ENCODE data around the gene WNT11.

DNA sequence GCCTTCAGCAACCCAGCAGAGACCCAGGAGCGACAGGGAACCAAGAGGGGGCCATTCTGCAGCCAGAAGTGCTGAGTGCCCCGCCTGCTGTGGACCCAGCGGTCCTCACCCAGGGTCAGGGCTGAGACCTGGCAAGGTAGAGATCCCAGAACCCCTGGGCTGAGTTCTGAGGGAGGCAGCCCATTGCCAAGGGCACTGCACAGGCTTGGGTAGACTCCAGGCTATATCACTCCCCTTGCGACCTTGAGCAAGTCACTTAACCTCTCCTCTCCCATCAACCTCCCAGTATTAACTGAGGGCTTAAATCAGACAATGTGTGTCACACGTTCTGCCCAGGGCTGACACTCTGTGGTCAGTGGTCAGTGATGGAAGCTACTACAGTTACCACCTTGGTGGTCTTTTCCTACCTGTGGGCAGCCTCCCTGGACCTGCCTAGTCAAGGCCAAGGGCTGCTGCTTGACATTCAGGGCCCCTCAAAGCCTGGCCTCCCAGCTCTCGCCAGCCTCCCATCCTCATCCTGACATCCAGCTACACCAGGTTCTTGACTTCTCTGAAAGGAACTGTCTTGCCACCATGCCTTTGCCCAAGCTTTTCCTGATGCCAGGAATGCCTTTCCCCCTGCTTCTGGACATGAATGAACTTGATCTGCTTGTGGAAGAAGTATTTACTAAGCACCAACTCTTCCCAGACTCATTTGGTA, 8.2 kb downstream of the WNT11 start:
- TF ChIP-seq, protein P1, sequence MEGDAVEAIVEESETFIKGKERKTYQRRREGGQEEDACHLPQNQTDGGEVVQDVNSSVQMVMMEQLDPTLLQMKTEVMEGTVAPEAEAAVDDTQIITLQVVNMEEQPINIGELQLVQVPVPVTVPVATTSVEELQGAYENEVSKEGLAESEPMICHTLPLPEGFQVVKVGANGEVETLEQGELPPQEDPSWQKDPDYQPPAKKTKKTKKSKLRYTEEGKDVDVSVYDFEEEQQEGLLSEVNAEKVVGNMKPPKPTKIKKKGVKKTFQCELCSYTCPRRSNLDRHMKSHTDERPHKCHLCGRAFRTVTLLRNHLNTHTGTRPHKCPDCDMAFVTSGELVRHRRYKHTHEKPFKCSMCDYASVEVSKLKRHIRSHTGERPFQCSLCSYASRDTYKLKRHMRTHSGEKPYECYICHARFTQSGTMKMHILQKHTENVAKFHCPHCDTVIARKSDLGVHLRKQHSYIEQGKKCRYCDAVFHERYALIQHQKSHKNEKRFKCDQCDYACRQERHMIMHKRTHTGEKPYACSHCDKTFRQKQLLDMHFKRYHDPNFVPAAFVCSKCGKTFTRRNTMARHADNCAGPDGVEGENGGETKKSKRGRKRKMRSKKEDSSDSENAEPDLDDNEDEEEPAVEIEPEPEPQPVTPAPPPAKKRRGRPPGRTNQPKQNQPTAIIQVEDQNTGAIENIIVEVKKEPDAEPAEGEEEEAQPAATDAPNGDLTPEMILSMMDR (IDR thresholded peaks at IDR 0.05) = no peak
- TF ChIP-seq POLR2A (IDR thresholded peaks at IDR 0.05) = no peak
